Measurements from ENCODE around the gene CDK3. TPM values are rescaled to one million over a fixed set of nuclear protein-coding genes. Genes with fewer than 3 reads are reported as not detected.
"Not testable (repeated sequence)": the region's sequence is repeated elsewhere in the genome, so short reads cannot be mapped to it uniquely, and the experiment has no call there.

CDK3 gene
- total RNA-seq, 4 donors from 2014 or later = 0.65 to 2.2 (median 1.2) TPM; not detected in 1

GRCh38 chr17:76039121-76039520, 38.5 kb downstream of the CDK3 start:
- WGBS = 49% methylated on average over 5 of the region's 6 CpGs
- intact Hi-C loops (cut with DNase I) = no loop called here
- H3K4me3 ChIP-seq = no peak overlapping the region
- TF ChIP-seq POLR2A (IDR thresholded peaks at IDR 0.05; ENCODE audit: low read depth) (no peak), POLR2AphosphoS5 (IDR thresholded peaks at IDR 0.05) (peak; percentile 25 to 36), EP300 (IDR thresholded peaks at IDR 0.05) (no peak), CTCF (IDR thresholded peaks at IDR 0.05) (no peak)
- peaks cover 54 to 68% (median 60%) of the 10 kb centered on the region in 4 donors for H3K36me3 ChIP-seq
- no peaks in the 10 kb centered on the region for H3K9me3 ChIP-seq
- H3K27ac ChIP-seq (replicated peaks in 1 of 4) = peak overlapping the region; percentile 40 to 86 (median 62)
- DNase-seq (ENCODE audit: extremely low spot score) = no peak
- H3K4me1 ChIP-seq = peaks cover 6 to 34% (median 22%) of the 10 kb centered on the region in 4 donors
- no peaks in the 10 kb centered on the region for H3K27me3 ChIP-seq

- H3K4me1 ChIP-seq = peaks cover 6 to 28% (median 21%) of the 10 kb centered on the region in 4 donors
- no peaks in the 10 kb centered on the region for H3K9me3 ChIP-seq
- WGBS = 52% methylated on average over 6 of the region's 6 CpGs
- H3K36me3 ChIP-seq = peaks cover 66 to 81% (median 73%) of the 10 kb centered on the region in 4 donors
- H3K27ac ChIP-seq (replicated peaks in 1 of 4) = peak overlapping the region in 1 of 4 donors; percentile 86
- no peak for TF ChIP-seq POLR2AphosphoS5 (IDR thresholded peaks at IDR 0.05)
- no peak for DNase-seq (ENCODE audit: extremely low spot score)
- no peak overlapping the region for H3K4me3 ChIP-seq
- no peaks in the 10 kb centered on the region for H3K27me3 ChIP-seq
- intact Hi-C loops (cut with DNase I) = no loop called here
Measured at GRCh38 chr17:76040376-76040775, 39.7 kb downstream of the CDK3 start.

GRCh38 chr17:76042868-76043267, 42.2 kb downstream of the CDK3 start:
- H3K9me3 ChIP-seq; H3K4me3 ChIP-seq; H3K27me3 ChIP-seq; intact Hi-C loops (cut with DNase I); H3K4me1 ChIP-seq; DNase-seq (ENCODE audit: extremely low spot score); H3K27ac ChIP-seq (replicated peaks in 1 of 4): not testable (repeated sequence)
- 100% methylated on average over 3 of the region's 3 CpGs for WGBS
- peaks cover 91 to 100% (median 96%) of the 10 kb centered on the region in 4 donors for H3K36me3 ChIP-seq

GRCh38 chr17:76044475-76045007, 43.9 kb downstream of the CDK3 start:
- DNase-seq (ENCODE audit: extremely low spot score) = not testable (repeated sequence)

GRCh38 chr17:76046064-76046463, 45.4 kb downstream of the CDK3 start:
- no peak for TF ChIP-seq POLR2A (IDR thresholded peaks at IDR 0.05; ENCODE audit: low read depth)
- TF ChIP-seq EP300 (IDR thresholded peaks at IDR 0.05) = no peak
- TF ChIP-seq POLR2AphosphoS5 (IDR thresholded peaks at IDR 0.05) = no peak
- no peak for TF ChIP-seq CTCF (IDR thresholded peaks at IDR 0.05)
- no peaks in the 10 kb centered on the region for H3K4me1 ChIP-seq
- H3K36me3 ChIP-seq = peaks cover 91 to 100% (median 98%) of the 10 kb centered on the region in 4 donors
- no peaks in the 10 kb centered on the region for H3K9me3 ChIP-seq
- intact Hi-C loops (cut with DNase I) = no loop called here
- H3K4me3 ChIP-seq = no peak overlapping the region
- no peaks in the 10 kb centered on the region for H3K27me3 ChIP-seq
- no peak for DNase-seq (ENCODE audit: extremely low spot score)
- 96% methylated on average over 8 of the region's 8 CpGs for WGBS
- no peak overlapping the region for H3K27ac ChIP-seq (replicated peaks in 1 of 4)

More at GRCh38 chr17:76044475-76045007, 43.9 kb downstream of the CDK3 start:
- intact Hi-C loops (cut with DNase I); H3K9me3 ChIP-seq; H3K27me3 ChIP-seq; H3K4me1 ChIP-seq; H3K27ac ChIP-seq (replicated peaks in 1 of 4); H3K4me3 ChIP-seq: not testable (repeated sequence)
- peaks cover 92 to 100% (median 100%) of the 10 kb centered on the region in 4 donors for H3K36me3 ChIP-seq
- 81% methylated on average over 11 of the region's 11 CpGs for WGBS

- Histone ChIP-seq H3K4me1 (no peaks in the 10 kb centered on the region), H3K27ac (replicated peaks in 1 of 4) (no peak overlapping the region), H3K36me3 (peaks cover 79 to 100% (median 90%) of the 10 kb centered on the region in 4 donors), H3K27me3 (no peaks in the 10 kb centered on the region), H3K9me3 (no peaks in the 10 kb centered on the region), H3K4me3 (no peak overlapping the region)
- no peak for DNase-seq (ENCODE audit: extremely low spot score)
- intact Hi-C loops (cut with DNase I) = no loop called here
- no peak for TF ChIP-seq EP300 (IDR thresholded peaks at IDR 0.05)
- TF ChIP-seq CTCF (IDR thresholded peaks at IDR 0.05) = no peak
- no peak for TF ChIP-seq POLR2A (IDR thresholded peaks at IDR 0.05; ENCODE audit: low read depth)
- no peak for TF ChIP-seq POLR2AphosphoS5 (IDR thresholded peaks at IDR 0.05)
- WGBS = 83% methylated on average over 9 of the region's 9 CpGs
Measured at GRCh38 chr17:76048025-76048605, 47.5 kb downstream of the CDK3 start.
